Left ventricle myocardium superior (tissue), 1 donor: Measurements from ENCODE around the gene PRLR. TPM values are rescaled to one million over a fixed set of nuclear protein-coding genes. Genes with fewer than 3 reads are reported as not detected.
"Not testable (repeated sequence)": the region's sequence is repeated elsewhere in the genome, so short reads cannot be mapped to it uniquely, and the experiment has no call there.

Experiments used
- ATAC-seq: fragments of 200-7000 bp; cut with Tn5 transposase; one replicate; pipeline ENCODE4 v1.9.1; 2020; ENCODE audit warnings: mild to moderate bottlenecking, moderate library complexity
- DNase-seq: peaks from one replicate; pipeline ENCODE4 v3.0.0-alpha.2; 2020
- intact Hi-C: fragments of 100-400 bp; cut with micrococcal nuclease; formaldehyde crosslinking; loops from one replicate; pipeline ENCODE4 v1.11.0; 2022
- total RNA-seq: library from RNA; stranded (reverse); fragmentation: NEBNext Ultra II Directional; extraction: Animal tissue kit (Norgen Biotek cat#: 25700); gene quantifications from one replicate; pipeline ENCODE4 v1.2.1, GENCODE V29; 2021
- donor health status: DM: no; HTN: yes; CAD: no; lungs with severe emphysema.

PRLR gene
- total RNA-seq, 1 donor from 2014 or later, result 0.40 TPM

- intact Hi-C loops, result no loop called here
- peak; percentile 46 for DNase-seq
- peak; percentile 52 for ATAC-seq
Observed at GRCh38 chr5:35202319-35203111, 27.8 kb downstream of the PRLR start.

GRCh38 chr5:35201291-35201690 lies 29.0 kb downstream of the PRLR start:
- ATAC-seq (no peak), DNase-seq (no peak)
- intact Hi-C loops, result no loop called here

GRCh38 chr5:35199886-35200285 lies 30.4 kb downstream of the PRLR start:
- no peak for ATAC-seq
- intact Hi-C loops, result no loop called here
- DNase-seq, result no peak

GRCh38 chr5:35198686-35199085 lies 31.6 kb downstream of the PRLR start:
- DNase-seq (no peak), ATAC-seq (peak; percentile 46)
- intact Hi-C loops, result no loop called here

- ATAC-seq (peak; percentile 83), DNase-seq (peak; percentile 61)
- intact Hi-C loops, result no loop called here
Observed at GRCh38 chr5:35198075-35198474, 32.2 kb downstream of the PRLR start.

GRCh38 chr5:35197351-35197750 lies 32.9 kb downstream of the PRLR start:
- DNase-seq (no peak), ATAC-seq (no peak)
- intact Hi-C loops, result no loop called here

- no peak for ATAC-seq
- intact Hi-C loops, result no loop called here
Observed at GRCh38 chr5:35195472-35195852, 34.8 kb downstream of the PRLR start.

GRCh38 chr5:35194635-35195471 lies 35.4 kb downstream of the PRLR start:
- intact Hi-C loops, result no loop called here
- peak; percentile 44 for ATAC-seq
- DNase-seq, result peak; percentile 22

More at GRCh38 chr5:35195472-35195852, 34.8 kb downstream of the PRLR start:
- no peak for DNase-seq

- ATAC-seq (no peak), DNase-seq (no peak)
- intact Hi-C loops, result no loop called here
Observed at GRCh38 chr5:35192506-35192905, 37.8 kb downstream of the PRLR start.

GRCh38 chr5:35189801-35190200 lies 40.5 kb downstream of the PRLR start:
- intact Hi-C loops, result loop anchor here (10.0 kb wide), 1 partner anchor 105 kb away; no protein-coding TSS in a partner anchor
- not testable (repeated sequence) for DNase-seq, ATAC-seq

- intact Hi-C loops, result loop anchor here (10.0 kb wide), 1 partner anchor 103 kb away; no protein-coding TSS in a partner anchor
- no peak for DNase-seq
Observed at GRCh38 chr5:35188031-35188457, 42.2 kb downstream of the PRLR start.

GRCh38 chr5:35187621-35188020 lies 42.7 kb downstream of the PRLR start:
- intact Hi-C loops, result loop anchor here (10.0 kb wide), 1 partner anchor 103 kb away; no protein-coding TSS in a partner anchor
- not testable (repeated sequence) for ATAC-seq, DNase-seq

More at GRCh38 chr5:35188031-35188457, 42.2 kb downstream of the PRLR start:
- ATAC-seq, result no peak

- no peak for ATAC-seq
- no peak for DNase-seq
- intact Hi-C loops, result loop anchor here (10.0 kb wide), 1 partner anchor 102 kb away; no protein-coding TSS in a partner anchor
Observed at GRCh38 chr5:35186749-35187148, 43.5 kb downstream of the PRLR start.

- intact Hi-C loops, result loop anchor here (10.0 kb wide), 1 partner anchor 101 kb away; no protein-coding TSS in a partner anchor
- no peak for ATAC-seq
- DNase-seq, result no peak
Observed at GRCh38 chr5:35185518-35185917, 44.8 kb downstream of the PRLR start.

- intact Hi-C loops, result loop anchor here (5.0 to 10.0 kb wide), 2 partner anchors 99 to 226 kb away; no protein-coding TSS in a partner anchor
- ATAC-seq (no peak), DNase-seq (no peak)
Observed at GRCh38 chr5:35183556-35183955, 46.7 kb downstream of the PRLR start.

- ATAC-seq (peak; percentile 47), DNase-seq (peak; percentile 39)
- intact Hi-C loops, result loop anchor here (5.0 to 10.0 kb wide), 2 partner anchors 98 to 226 kb away; no protein-coding TSS in a partner anchor
Observed at GRCh38 chr5:35182910-35183535, 47.3 kb downstream of the PRLR start.

- ATAC-seq, result no peak
- no peak for DNase-seq
- intact Hi-C loops, result loop anchor here (5.0 to 10.0 kb wide), 2 partner anchors 98 to 225 kb away; no protein-coding TSS in a partner anchor
Observed at GRCh38 chr5:35182486-35182885, 47.8 kb downstream of the PRLR start.

- intact Hi-C loops, result loop anchor here (5.0 to 10.0 kb wide), 2 partner anchors 95 to 223 kb away; no protein-coding TSS in a partner anchor
- DNase-seq (no peak), ATAC-seq (no peak)
Observed at GRCh38 chr5:35180046-35180445, 50.2 kb downstream of the PRLR start.

- DNase-seq (no peak), ATAC-seq (no peak)
- intact Hi-C loops, result no loop called here
Observed at GRCh38 chr5:35177783-35178182, 52.5 kb downstream of the PRLR start.
